VCaP (cell line): ENCODE data around the gene NECTIN4.

Experiments used
- H3K27ac ChIP-seq: fragments of 450-650 bp; 2 replicates; pipeline ENCODE4 v1.5.1; 2017
- CTCF ChIP-seq: fragments of 450-650 bp; conservative IDR thresholded peaks from 2 replicates; pipeline ENCODE4 v1.5.1; 2017; ENCODE audit warnings: mild to moderate bottlenecking, moderate library complexity

NECTIN4 gene

DNA sequence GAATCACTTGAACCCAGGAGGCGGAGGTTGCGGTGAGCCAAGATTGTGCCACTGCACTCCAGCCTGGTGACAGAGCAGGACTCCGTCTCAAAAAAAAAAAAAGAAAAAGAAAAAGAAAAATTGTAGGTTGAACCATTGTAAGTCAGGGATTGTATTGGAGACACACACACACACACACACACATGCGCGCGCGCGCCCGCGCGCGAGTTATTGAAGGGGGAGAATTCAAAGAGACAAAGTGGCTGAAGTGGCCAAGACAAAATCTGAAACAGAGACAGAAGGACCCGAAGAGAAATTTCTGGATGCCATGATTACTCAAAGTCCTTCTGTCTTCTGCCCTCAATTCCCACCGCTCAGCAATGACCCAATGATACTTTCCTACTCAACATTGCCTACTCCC is 5.1 kb upstream of the NECTIN4 start:
- no peak overlapping the region for H3K27ac ChIP-seq
- no peak for TF ChIP-seq CTCF

DNA sequence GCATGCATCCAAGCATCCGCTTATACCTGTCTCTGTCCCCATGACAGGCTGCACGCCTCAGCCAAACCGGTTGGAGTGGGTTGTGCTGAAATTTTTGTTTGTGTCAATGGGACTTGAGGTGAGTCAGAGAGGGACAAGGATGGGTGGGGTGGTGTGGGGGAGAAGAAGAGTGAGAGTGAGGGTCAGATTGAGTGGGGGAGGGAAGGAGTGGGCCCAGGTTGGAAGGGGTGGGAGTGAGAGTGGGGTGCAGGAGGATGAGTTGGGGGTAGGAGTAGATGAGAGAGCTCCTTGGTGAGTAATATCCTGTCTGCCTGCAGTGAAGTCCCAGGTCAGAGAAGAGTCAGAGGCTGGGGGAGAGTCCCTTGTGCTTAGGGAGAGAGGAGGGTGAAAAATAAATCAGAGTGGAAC is 3.3 kb upstream of the NECTIN4 start:
- no peak for TF ChIP-seq CTCF
- no peak overlapping the region for H3K27ac ChIP-seq

DNA sequence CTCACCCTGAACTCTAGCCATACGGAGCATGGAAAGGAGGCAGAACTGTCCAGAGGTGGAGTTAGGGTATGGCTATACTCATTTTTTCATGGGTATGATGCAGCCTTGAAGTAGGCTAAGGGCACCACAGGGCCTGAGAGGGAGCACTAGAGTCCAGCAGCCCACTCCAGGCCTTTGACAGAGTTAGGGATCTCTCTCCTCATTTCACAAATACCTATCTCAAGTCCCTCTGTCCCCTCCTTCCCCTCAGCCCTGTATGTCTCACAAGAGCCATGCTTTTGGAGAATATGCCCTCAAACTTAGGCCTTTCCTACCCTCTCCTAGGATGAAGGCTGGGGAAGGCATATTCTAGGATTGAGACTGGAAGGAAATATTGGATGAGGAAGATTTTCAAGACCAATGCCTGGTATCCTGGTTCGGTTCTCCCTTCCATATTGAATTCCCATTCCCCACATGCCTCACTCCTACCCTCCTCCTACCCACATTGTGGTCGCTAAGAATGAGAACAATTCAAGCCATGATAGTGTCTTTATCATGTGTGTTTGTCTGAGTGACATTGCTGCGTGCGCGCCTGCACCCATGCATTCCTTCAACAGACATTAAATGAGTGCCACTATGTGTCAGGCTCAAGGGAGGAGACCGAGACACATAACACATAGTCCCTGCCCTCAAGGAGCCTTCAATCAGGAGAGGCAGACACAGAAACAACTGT is 2.6 kb upstream of the NECTIN4 start:
- H3K27ac ChIP-seq, result no peak overlapping the region
- TF ChIP-seq CTCF, result no peak

- H3K27ac ChIP-seq, result no peak overlapping the region
- TF ChIP-seq CTCF, result no peak
Measured at GRCh38 chr1:161091093-161091492, 1.7 kb upstream of the NECTIN4 start.

DNA sequence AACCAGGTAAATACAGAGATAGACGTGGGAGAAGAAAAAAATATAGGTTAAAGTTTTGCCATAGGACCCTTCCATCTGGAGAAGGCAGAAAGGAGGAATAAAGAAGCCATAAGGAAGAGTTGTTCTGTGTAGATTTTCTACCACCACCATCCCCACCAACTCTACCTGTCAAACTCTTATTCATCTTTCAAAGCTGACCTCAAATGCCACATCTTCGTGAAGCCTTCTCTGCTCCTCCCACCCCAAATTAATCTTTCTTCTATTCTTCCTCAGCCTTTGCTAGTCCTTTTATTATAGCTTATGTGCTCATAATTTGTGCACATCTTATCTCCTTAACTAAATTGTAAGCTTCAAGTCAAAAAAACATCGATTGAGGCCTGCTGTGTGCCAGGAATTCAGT is 1.3 kb upstream of the NECTIN4 start:
- no peak for TF ChIP-seq CTCF
- H3K27ac ChIP-seq, result no peak overlapping the region

- no peak for TF ChIP-seq CTCF
- H3K27ac ChIP-seq, result peak overlapping the region; percentile 79
Measured at GRCh38 chr1:161089938-161090337, 580 bp upstream of the NECTIN4 start.

- H3K27ac ChIP-seq, result peak overlapping the region; percentile 79
- TF ChIP-seq CTCF, result no peak
Measured at GRCh38 chr1:161088587-161089110, 709 bp downstream of the NECTIN4 start.
